Measurements from ENCODE around the gene MOCOS. TPM values are rescaled to one million over a fixed set of nuclear protein-coding genes. Genes with fewer than 3 reads are reported as not detected.
A peak's percentile ranks its signal among the peaks of the same experiment; 100 is the strongest.

The MOCOS gene
- total and polyA plus RNA-seq, 2 of the 8 experiments (the other 6 are each of a cell fraction or from before 2014, with no cell fraction given): 4.7 to 5.8 TPM

GRCh38 chr18:36316246-36316645 is 128.9 kb downstream of the MOCOS start:
- Histone ChIP-seq H4K8ac (ENCODE audit: extremely low read depth, insufficient read depth, low read length) (no peak overlapping the region), H3K79me2 (ENCODE audit: control insufficient read depth in 1 of 2, insufficient read depth in 2 of 2, low read length in 2 of 2) (no peaks in the 10 kb centered on the region), H3K4me3 (ENCODE audit: extremely low read depth in 1 of 4, insufficient read depth in 2 of 4, low read depth in 3 of 4, low read length in 4 of 4) (no peak overlapping the region), H2BK12ac (ENCODE audit: low read depth, low read length) (no peak overlapping the region), H3K56ac (replicated peaks; ENCODE audit: insufficient read length, low read depth, low read length) (no peak overlapping the region), H3K9me3 (ENCODE audit: insufficient read depth in 2 of 2, low read depth in 1 of 2, low read length in 1 of 2) (no peaks in the 10 kb centered on the region), H2AFZ (ENCODE audit: low read length) (no peak overlapping the region), H3K27me3 (replicated peaks in 1 of 4; ENCODE audit: control insufficient read depth in 3 of 4, extremely low read depth in 1 of 4, insufficient read depth in 3 of 4, low read length in 3 of 4) (no peaks in the 10 kb centered on the region), H2BK120ac (replicated peaks; ENCODE audit: low read depth, low read length) (no peak overlapping the region), H3K18ac (ENCODE audit: extremely low read depth, low read length) (no peak overlapping the region), H4K20me1 (replicated peaks in 1 of 2; ENCODE audit: control insufficient read depth in 1 of 2, insufficient read depth in 2 of 2, low read length in 2 of 2) (no peaks in the 10 kb centered on the region), H4K5ac (ENCODE audit: insufficient read length, low read depth, low read length) (no peak overlapping the region), H3K4me1 (replicated peaks in 1 of 4; ENCODE audit: control insufficient read depth in 3 of 4, insufficient read depth in 4 of 4, low read length in 3 of 4) (no peaks in the 10 kb centered on the region), H3K23ac (ENCODE audit: insufficient read length) (no peak overlapping the region), H3K4me2 (ENCODE audit: insufficient read depth in 1 of 2, low read depth in 2 of 2, low read length in 2 of 2) (no peak overlapping the region), H2AK5ac (ENCODE audit: low read depth, low read length) (no peak overlapping the region), H2BK20ac (ENCODE audit: low read length) (no peak overlapping the region), H3K14ac (ENCODE audit: insufficient read length) (no peak overlapping the region), H3K36me3 (ENCODE audit: control insufficient read depth in 2 of 4, insufficient read depth in 4 of 4, low read length in 3 of 4) (no peaks in the 10 kb centered on the region), H3K9ac (replicated peaks in 1 of 4; ENCODE audit: extremely low read depth in 1 of 4, low read depth in 3 of 4, low read length in 3 of 4) (no peak overlapping the region), H3K4ac (replicated peaks; ENCODE audit: insufficient read length, low read depth, low read length) (no peak overlapping the region), H2BK5ac (ENCODE audit: low read depth, low read length) (no peak overlapping the region), H2BK15ac (ENCODE audit: low read length) (no peak overlapping the region), H3K27ac (ENCODE audit: low read depth, low read length) (no peak overlapping the region), H4K91ac (replicated peaks; ENCODE audit: insufficient read length, low read length) (no peak overlapping the region), H3K23me2 (ENCODE audit: low read depth, low read length) (no peaks in the 10 kb centered on the region), H3K79me1 (ENCODE audit: low read depth, low read length) (no peaks in the 10 kb centered on the region)
- ChIA-PET POLR2A (ENCODE audit: partially characterized antibody) (interaction anchor here (0.6 kb wide), 1 partner anchor 138 kb away, joined by 3 read pairs; no protein-coding TSS in a partner anchor), CTCF (ENCODE audit: partially characterized antibody) (interaction anchor here (0.6 kb wide), 2 partner anchors 9 to 325 kb away, joined by 3 to 4 read pairs; no protein-coding TSS in a partner anchor)
- FAIRE-seq (no peak), DNase-seq (ENCODE audit: low read depth in 1 of 2, low spot score in 2 of 2) (peak in 1 of 2 experiments; percentile 23)
- 98% methylated on average over 2 of the region's 2 CpGs; no CpG with 5 or more reads in 1 of the 2 experiments for WGBS, 2 experiments (ENCODE audit: extremely low coverage in 1 of 2, insufficient coverage in 1 of 2, insufficient read length in 1 of 2, insufficient replicate concordance in 2 of 2, low coverage in 1 of 2, low lambda C conversion rate in 2 of 2, missing lambda C conversion rate in 1 of 2)

All from H1 (cell line).